K562 (cell line): ENCODE results near the gene ITPR1. TPM values are rescaled to one million over a fixed set of nuclear protein-coding genes. Genes with fewer than 3 reads are reported as not detected.

Experiments
- ARID3A ChIP-seq: IDR thresholded peaks from 2 replicates; pipeline ENCODE4 v1.6.1; 2012; ENCODE audit warnings: low read depth, low read length, improper control_type of control experiment, borderline replicate concordance
- ARNT ChIP-seq, 2 experiments: fragments of 450-650 bp; IDR thresholded peaks; 2 replicates each; pipeline ENCODE4 v1.6.1; 2016; ENCODE audit warnings: mild to moderate bottlenecking in 1 of 2
- CBX5 ChIP-seq: IDR thresholded peaks from 2 replicates; pipeline ENCODE4 v1.6.1; 2014; ENCODE audit warnings: low read depth, borderline replicate concordance
- E2F1 ChIP-seq: sonication (generic); formaldehyde crosslinking; IDR thresholded peaks from 2 replicates; pipeline ENCODE4 v1.8.1; 2023; ENCODE audit warnings: mild to moderate bottlenecking, missing genetic modification reagents, moderate library complexity
- EP400 ChIP-seq: fragments of 450-650 bp; IDR thresholded peaks from 2 replicates; pipeline ENCODE4 v1.6.1; 2017; ENCODE audit warnings: antibody characterized with exemption, mild to moderate bottlenecking, moderate library complexity
- ETV1 ChIP-seq: fragments of 450-650 bp; conservative IDR thresholded peaks from 2 replicates; pipeline ENCODE4 v1.6.1; 2016; ENCODE audit warnings: missing genetic modification characterization, control low read depth, low read depth, missing compliant biosample characterization
- GABPB1 ChIP-seq: sonication (generic); formaldehyde crosslinking; IDR thresholded peaks from 2 replicates; pipeline ENCODE4 v1.8.0; 2022; ENCODE audit warnings: mild to moderate bottlenecking, missing genetic modification reagents
- GTF3C2 ChIP-seq: IDR thresholded peaks from 3 replicates; pipeline ENCODE4 v1.6.1; 2011; ENCODE audit warnings: borderline replicate concordance, mild to moderate bottlenecking, moderate library complexity; ENCODE audit not compliant: insufficient read length; ENCODE audit errors: extremely low read depth
- HDAC6 ChIP-seq: IDR thresholded peaks from 2 replicates; pipeline ENCODE4 v1.6.1; 2012; ENCODE audit warnings: low read depth, mild to moderate bottlenecking, control low read depth, inconsistent platforms, low read length, moderate library complexity
- KLF16 ChIP-seq: IDR thresholded peaks from 2 replicates; pipeline ENCODE4 v1.6.1; 2016; ENCODE audit warnings: antibody characterized with exemption
- NKRF ChIP-seq: fragments of 450-650 bp; IDR thresholded peaks from 2 replicates; pipeline ENCODE4 v1.6.1; 2016; ENCODE audit warnings: borderline replicate concordance
- POLR3G ChIP-seq: IDR thresholded peaks from 2 replicates; pipeline ENCODE4 v1.6.1; 2011; ENCODE audit not compliant: insufficient read length, insufficient replicate concordance; ENCODE audit errors: extremely low read depth
- RAD51 ChIP-seq: fragments of 450-650 bp; IDR thresholded peaks from 2 replicates; pipeline ENCODE4 v1.7.1; 2016; ENCODE audit warnings: low read depth, mild to moderate bottlenecking, borderline replicate concordance
- RBBP5 ChIP-seq: fragments of 200-600 bp; sonication (generic); IDR thresholded peaks from 2 replicates; pipeline ENCODE4 v1.6.1; 2012; ENCODE audit warnings: borderline replicate concordance, mild to moderate bottlenecking, low read length, control low read depth, inconsistent platforms; ENCODE audit not compliant: insufficient read depth, poor library complexity, severe bottlenecking
- SAFB2 ChIP-seq: fragments of 200-400 bp; formaldehyde crosslinking; IDR thresholded peaks from 2 replicates; pipeline ENCODE4 v1.6.1; 2018; ENCODE audit warnings: borderline replicate concordance, low read length, low read depth, moderate library complexity; ENCODE audit not compliant: severe bottlenecking
- STAT5A ChIP-seq: IDR thresholded peaks from 2 replicates; pipeline ENCODE4 v1.6.1; 2012; ENCODE audit warnings: low read length, inconsistent platforms, borderline replicate concordance
- ZNF586 ChIP-seq: fragments of 450-650 bp; formaldehyde crosslinking; conservative IDR thresholded peaks from 2 replicates; pipeline ENCODE4 v1.4.0; 2020; ENCODE audit warnings: mild to moderate bottlenecking, moderate library complexity
- ZNF77 ChIP-seq: fragments of 250-450 bp; sonication (Bioruptor Pico); IDR thresholded peaks from 2 replicates; pipeline ENCODE4 v1.5.0; 2020
- polyA plus RNA-seq, 8 experiments: library from polyadenylated mRNA; depleted of rRNA in 4 of 8; stranded (reverse) in 5 of 8; unstranded in 3 of 8; fragments of >200 nt; fragmentation: Nextera tagmentation in 2 of 8; fragmentation: Illumina TruSeq in 1 of 8; extraction: Ambion mirVana in 2 of 8; extraction: Trizol in 1 of 8; gene quantifications; 2 replicates each; pipeline versions ENCODE4 v1.2.1 to v1.2.3, GENCODE V29; 2011 to 2014; ENCODE audit warnings: inconsistent platforms in 1 of 8, missing spikeins in 1 of 8
- total RNA-seq, 7 experiments: library from RNA; depleted of rRNA in 6 of 7; stranded (reverse); fragments of >200 nt in 6 of 7; fragmentation: Illumina TruSeq in 2 of 7; extraction: Trizol in 2 of 7; gene quantifications; 2 replicates each; pipeline versions ENCODE4 v1.2.1 to v1.2.3, GENCODE V29; 2011 to 2021; ENCODE audit warnings: low replicate concordance in 1 of 7

Gene ITPR1
- total and polyA plus RNA-seq, 9 of the 15 experiments (the other 6 are each of a cell fraction or from before 2014, with no cell fraction given), result 22.4 to 40.0 (median 27.4) TPM

- TF ChIP-seq ARID3A, result no peak
- no peak for TF ChIP-seq RBBP5
- TF ChIP-seq KLF16, result no peak
- no peak for TF ChIP-seq ZNF586 (CRISPR knock-in tag)
- peak; percentile 82; the same call in 1 of the 2 replicates for TF ChIP-seq NKRF
- TF ChIP-seq RAD51, result no peak
- no peak; the same call in 1 of the 2 replicates for TF ChIP-seq STAT5A
- TF ChIP-seq GABPB1 (CRISPR knock-in tag), result no peak; the same call in 1 of the 2 replicates
- no peak for TF ChIP-seq POLR3G
- TF ChIP-seq E2F1 (CRISPR knock-in tag), result no peak
- TF ChIP-seq ETV1 (tag), result peak; percentile 36
- no peak for TF ChIP-seq SAFB2
- TF ChIP-seq CBX5, result no peak
- TF ChIP-seq ARNT (IDR thresholded peaks at IDR 0.05), result no peak; a peak in 1 of 4 replicates
- 0 out of 2 replicates have a peak, but pooled peaks have one; percentile 19 for TF ChIP-seq ZNF77 (CRISPR knock-in tag)
- no peak for TF ChIP-seq EP400
- no peak for TF ChIP-seq HDAC6
- no peak for TF ChIP-seq GTF3C2
Observed at GRCh38 chr3:4814904-4815574, 321.9 kb downstream of the ITPR1 start (continued).
